Heart left ventricle (tissue), 13 donors: ENCODE measurements around the gene GALT.
A peak's percentile ranks its signal among the peaks of the same experiment; 100 is the strongest.

Experiments
- CTCF ChIP-seq, 12 donors: fragments of 200-600 bp; sonication (generic) in 4 of 12; IDR thresholded peaks; one replicate each; pipeline versions ENCODE4 v1.5.0 to v1.8.0; 2018 to 2022; ENCODE audit warnings: antibody characterized with exemption in 12 of 12, mild to moderate bottlenecking in 5 of 12
- POLR2A ChIP-seq, 2 donors: fragments of 450-650 bp; IDR thresholded peaks; one replicate each; pipeline ENCODE4 v1.6.1; 2017; ENCODE audit warnings: antibody characterized with exemption in 2 of 2, mild to moderate bottlenecking in 2 of 2, moderate library complexity in 2 of 2
- donor health status: ischemic (EF 13 %, LVEDD 7.1; RV severe dilation, severe dysfunction).
- donor health status: DM: no; HTN: yes; CAD: no.
- donor health status: DM: no; HTN: no; CAD: no.
- donor health status: ischemic (EF 25% LVEDD 6.9; RV normal size, moderate dysfunction).
- donor health status: ischemic (EF 25% LVEDD 5.7; RV mildly dilated, moderate dysfunction).
- donor health status: ischemic (EF 35%, LVEDD 5.7; RV mildly dilated, moderate dysfunction).
- donor health status: nonischemic (EF 11% LVEDD 7.7; RV severe dilation, severe dysfunction).
- donor health status: DM: yes; HTN: yes; CAD: no.
- donor health status: PGD.
- donor health status: ischemic (EF 29% LVEDD 5.4; RV normal size, mild dysfunction).
- donor health status: nonischemic (EF 23%, LVEDD 6.1; RV moderate dilation, normal function).

GRCh38 chr9:34611811-34612787 is 34.4 kb upstream of the GALT start, which contains the start of gene RPP25L:
- TF ChIP-seq POLR2A (IDR thresholded peaks at IDR 0.05) (peak in 1 of 2 donors; percentile 95), CTCF (IDR thresholded peaks at IDR 0.05) (no peak)
